ENCODE measurements around the gene CNTN1. TPM values are rescaled to one million over a fixed set of nuclear protein-coding genes. Genes with fewer than 3 reads are reported as not detected.

CNTN1 gene
- total RNA-seq, 2 donors from 2014 or later: 0.61 to 3.1 TPM

DNA sequence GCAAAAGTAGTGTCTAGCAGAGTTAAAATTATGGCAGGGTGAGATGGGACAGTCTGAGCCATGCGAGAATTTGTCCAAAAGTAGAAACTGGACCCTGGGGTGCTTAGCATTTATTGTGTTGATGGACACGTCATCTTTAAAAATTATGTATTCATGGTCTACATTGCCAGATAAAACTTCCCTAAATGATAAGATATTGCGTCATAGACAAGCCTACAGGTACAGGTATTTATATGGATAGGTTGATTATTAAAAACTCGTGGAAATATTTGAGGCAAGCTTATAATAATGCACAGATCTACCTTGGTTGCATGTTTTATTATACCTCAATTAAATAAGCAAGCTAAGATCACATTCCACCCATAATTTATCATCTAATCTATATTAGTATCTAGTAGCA is 299.9 kb downstream of the CNTN1 start:
- ATAC-seq (no peak), DNase-seq (no peak)
- intact Hi-C loops (cut with DNase I, micrococcal nuclease): no loop called here

GRCh38 chr12:40992674-40993073 is 300.4 kb downstream of the CNTN1 start:
- intact Hi-C loops (cut with DNase I, micrococcal nuclease): no loop called here
- ATAC-seq (no peak), DNase-seq (no peak)

GRCh38 chr12:40993158-40993557 is 300.9 kb downstream of the CNTN1 start:
- ATAC-seq (no peak), DNase-seq (no peak)
- intact Hi-C loops (cut with DNase I, micrococcal nuclease): no loop called here

DNA sequence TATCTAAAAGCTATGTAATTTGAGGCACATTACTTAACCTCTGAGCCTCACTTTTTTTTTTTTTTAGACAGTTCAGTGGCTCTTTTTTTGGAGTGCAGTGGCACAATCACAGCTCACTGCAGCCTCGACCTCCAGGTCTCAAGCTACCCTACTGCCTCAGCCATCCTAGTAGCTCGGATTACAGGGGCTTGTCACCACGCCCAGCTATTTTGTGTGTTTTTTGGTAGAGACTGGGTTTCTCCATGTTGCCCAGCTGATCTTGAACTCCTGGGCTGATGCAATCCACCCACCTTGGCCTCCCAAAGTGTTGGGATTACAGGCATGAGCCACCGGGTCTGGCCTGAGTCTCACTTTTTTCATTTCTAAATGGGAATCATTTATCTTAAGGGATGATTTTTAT is 303.9 kb downstream of the CNTN1 start:
- no peak for ATAC-seq
- no peak for DNase-seq
- intact Hi-C loops (cut with DNase I, micrococcal nuclease): no loop called here

DNA sequence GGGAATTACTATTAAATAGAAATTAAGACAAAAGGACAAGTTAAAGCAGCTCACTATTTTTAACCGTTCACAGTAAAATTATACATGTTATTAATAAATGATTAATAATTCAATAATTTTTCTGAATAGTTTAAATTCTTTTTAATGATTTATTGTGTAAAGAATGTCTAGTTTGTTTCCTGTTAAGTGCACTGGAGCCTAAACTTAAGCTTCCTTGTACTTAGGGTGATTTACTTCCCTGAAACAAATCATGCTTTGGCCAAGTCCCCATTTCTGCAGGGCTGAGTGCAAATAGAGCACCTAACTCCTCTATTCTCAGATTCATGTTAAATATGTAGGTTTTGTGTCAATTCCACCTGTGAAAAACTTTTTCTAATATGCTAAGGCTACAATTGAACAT is 307.0 kb downstream of the CNTN1 start:
- no peak for ATAC-seq
- DNase-seq: no peak
- intact Hi-C loops (cut with DNase I, micrococcal nuclease): no loop called here

DNA sequence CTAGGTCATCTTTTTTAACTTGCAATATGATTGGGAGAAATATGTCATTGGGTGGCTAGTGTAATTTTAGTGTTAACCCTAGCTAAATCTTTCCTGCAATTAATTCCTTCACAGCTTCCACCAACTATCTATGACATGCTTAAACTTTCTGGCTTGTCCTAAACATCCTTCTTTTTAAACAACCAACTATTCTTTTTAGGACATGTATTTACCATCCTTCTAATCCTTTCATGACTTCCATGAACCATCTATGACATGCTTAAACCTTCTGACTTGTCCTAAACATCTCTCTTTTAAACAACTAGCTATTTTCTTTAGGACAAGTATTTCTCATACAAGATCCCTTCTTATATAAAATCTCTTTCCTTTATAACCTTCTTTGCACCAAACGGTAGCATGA is 316.2 kb downstream of the CNTN1 start:
- intact Hi-C loops (cut with DNase I, micrococcal nuclease): no loop called here
- DNase-seq: no peak
- no peak for ATAC-seq

DNA sequence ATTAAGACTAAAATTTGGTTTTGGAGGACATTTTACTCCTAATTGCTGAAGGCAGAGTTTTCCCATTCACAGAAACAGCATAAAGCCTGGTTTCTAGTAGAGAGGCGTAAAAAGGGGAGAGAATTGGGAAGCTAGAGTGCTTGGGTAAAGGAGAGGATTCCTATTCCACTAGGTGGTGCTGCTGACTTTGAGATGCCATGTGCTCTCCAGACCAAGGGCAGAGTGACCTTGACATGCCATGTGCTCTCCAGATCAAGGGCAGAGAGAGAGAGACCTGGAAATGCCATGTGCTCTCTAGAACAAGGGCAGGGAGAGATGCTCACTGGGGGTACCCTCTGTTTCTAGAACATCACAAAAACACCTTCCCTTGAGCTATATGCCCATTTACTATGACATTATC is 319.7 kb downstream of the CNTN1 start:
- no peak for DNase-seq

DNA sequence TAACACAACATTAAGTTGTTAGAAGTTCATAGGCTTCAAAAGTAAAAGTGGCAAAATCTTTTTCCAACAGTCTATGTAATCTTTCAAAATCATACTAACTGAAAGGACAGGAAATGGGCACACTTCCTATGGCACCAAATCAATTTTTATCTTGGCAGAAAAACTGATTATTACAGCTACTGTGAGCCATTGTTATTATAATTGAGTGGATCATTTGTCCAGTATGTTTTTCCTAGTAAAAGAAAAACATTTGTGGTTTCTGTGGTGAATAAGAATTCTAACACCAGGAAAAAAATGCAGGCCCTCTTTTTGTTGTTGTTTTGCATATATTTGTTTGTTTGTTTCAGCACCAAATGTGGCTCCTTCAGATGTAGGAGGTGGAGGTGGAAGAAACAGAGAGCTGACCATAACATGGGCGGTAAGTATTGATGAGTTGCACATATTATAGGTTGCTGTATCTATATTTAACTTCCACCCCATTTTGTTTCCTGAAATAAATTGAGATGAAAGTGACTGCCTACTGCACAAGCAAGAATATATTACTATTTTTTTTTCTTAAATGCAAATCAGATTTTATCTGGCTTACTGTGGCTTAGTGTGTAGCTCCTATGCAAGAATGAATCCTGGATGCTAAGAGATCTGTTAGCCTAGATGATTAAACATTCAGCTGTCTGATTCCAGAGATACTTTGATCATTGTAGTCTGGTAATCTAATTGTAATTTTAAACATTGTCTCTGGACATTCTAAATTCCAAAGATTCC is 321.8 kb downstream of the CNTN1 start:
- ATAC-seq: no peak
- no peak for DNase-seq

More for the DNA sequence above, 319.7 kb downstream of the CNTN1 start:
- intact Hi-C loops (cut with DNase I, micrococcal nuclease): no loop called here
- no peak for ATAC-seq

GRCh38 chr12:41014643-41015020 is 322.4 kb downstream of the CNTN1 start:
- DNase-seq (no peak), ATAC-seq (no peak)
- intact Hi-C loops (cut with DNase I, micrococcal nuclease): no loop called here

More for the DNA sequence above, 321.8 kb downstream of the CNTN1 start:
- intact Hi-C loops (cut with DNase I, micrococcal nuclease): no loop called here

DNA sequence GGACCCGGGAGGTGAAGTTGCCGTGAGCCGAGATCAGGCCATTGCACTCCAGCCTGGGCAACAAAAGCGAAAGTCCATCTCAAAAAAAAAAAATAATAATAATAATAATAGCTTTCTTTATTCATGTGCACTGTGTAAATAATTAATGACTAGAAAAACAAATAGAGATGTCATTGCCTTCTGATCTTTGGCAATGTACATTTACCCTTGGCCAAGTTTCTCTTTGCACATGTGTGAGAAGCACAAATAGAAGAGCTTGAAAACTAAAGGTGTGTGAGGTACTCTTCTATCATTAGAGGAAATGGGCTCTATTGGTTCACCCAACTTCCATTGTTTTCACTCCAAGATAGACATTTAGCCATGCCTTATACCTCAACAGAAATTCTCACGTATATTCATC is 325.8 kb downstream of the CNTN1 start:
- intact Hi-C loops (cut with DNase I, micrococcal nuclease): no loop called here
- ATAC-seq: no peak

DNA sequence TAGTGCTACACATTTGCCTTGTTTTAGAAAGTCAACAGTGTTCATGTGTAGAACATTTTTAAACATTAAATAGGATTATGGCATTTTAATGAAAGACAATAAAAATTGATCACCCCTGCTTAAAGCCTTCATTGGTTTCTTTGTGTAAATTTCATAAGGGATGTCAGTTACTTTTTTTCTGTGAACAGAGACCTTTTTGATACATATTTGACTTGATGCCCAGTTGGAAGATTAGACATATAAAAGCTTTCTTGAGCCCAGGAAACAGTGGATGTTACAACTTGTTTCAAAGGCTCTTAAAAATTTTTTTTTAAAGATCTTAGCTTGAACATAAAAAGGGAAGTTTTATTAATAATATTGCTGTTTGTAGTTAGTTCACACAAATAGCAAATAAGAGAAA is 327.2 kb downstream of the CNTN1 start:
- ATAC-seq (no peak), DNase-seq (no peak)
- intact Hi-C loops (cut with DNase I, micrococcal nuclease): no loop called here

More for the DNA sequence above, 325.8 kb downstream of the CNTN1 start:
- no peak for DNase-seq

GRCh38 chr12:41023836-41024235 is 331.6 kb downstream of the CNTN1 start:
- no peak for ATAC-seq
- DNase-seq: no peak
- intact Hi-C loops (cut with DNase I, micrococcal nuclease): no loop called here

DNA sequence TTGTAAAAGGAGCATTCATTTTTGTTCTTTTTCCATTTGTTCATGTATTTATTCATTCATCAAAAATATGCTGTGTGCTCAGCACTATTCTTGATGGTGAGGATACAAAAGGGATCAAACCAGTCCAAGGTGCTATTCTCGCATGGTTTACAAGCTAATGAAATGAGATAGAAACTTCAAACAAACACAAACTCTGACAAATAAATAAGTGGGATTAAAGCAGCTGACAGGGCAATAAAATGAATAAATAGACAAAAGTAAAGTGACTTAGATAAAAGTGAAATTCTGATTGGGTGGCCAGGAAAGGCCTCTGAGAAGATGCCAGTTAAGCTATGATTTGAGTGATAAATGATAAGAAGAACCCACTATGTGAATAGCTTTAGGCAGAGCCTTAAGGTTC is 333.9 kb downstream of the CNTN1 start:
- ATAC-seq (no peak), DNase-seq (no peak)
- intact Hi-C loops (cut with DNase I, micrococcal nuclease): no loop called here

GRCh38 chr12:41032386-41032785 is 340.1 kb downstream of the CNTN1 start:
- no peak for DNase-seq
- no peak for ATAC-seq
- intact Hi-C loops (cut with DNase I, micrococcal nuclease): no loop called here

DNA sequence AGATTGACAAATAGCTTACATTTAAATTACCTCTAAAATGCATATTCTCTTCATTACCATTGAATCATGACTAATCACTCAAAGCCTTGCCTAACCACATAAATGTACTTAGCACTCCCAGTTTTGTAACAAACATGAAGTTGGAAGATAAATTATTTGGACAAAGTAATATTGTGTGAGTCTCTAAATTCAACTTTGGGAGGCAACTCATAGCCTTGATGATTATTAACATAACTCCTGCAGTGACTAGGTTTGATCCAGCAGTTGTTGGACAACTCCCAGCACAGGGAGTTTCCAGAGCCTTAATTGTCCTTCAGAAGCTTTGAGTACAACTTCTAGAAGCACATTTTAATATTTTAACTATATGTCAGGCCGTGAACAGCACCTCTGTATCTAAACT is 342.4 kb downstream of the CNTN1 start:
- no peak for DNase-seq
- intact Hi-C loops (cut with DNase I, micrococcal nuclease): no loop called here

DNA sequence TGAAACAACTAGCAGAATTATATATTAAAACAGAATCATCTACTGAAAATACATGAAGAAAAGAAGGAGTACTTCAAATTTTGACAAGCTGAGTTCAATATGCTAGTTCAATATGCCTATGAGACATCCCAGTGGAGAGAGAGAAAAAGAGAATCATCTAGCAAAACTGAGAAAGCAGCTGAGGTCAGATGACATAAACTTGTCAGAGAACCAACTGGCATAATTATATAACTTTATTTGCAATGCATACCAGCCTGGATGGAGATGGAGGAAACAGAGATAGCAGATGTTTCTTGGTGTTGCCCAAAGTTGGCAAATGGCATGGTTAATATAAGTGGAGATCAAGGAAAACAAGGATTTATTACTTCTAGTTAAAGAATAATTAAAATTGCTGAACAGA is 347.2 kb downstream of the CNTN1 start:
- intact Hi-C loops (cut with DNase I, micrococcal nuclease): no loop called here
- DNase-seq (no peak), ATAC-seq (no peak)

More for the DNA sequence above, 342.4 kb downstream of the CNTN1 start:
- no peak for ATAC-seq

DNA sequence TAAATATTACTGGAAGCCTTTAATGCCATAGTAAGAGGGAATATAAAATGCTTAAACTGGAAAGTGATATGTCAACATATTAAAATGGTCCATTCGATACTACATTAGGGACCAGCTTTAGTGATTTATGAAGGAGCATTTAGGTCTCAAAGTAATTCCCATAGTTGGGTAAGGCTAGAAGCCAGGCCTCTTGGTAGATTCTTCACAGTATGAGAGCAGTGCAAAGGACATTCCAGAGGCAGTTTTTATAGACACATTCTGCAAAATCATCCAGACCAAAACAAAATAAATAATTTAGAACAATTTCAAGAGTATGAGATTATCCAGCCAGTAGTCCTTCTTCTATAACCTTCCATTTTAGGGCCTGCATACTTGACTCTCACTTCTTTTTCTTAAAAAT is 353.3 kb downstream of the CNTN1 start:
- intact Hi-C loops (cut with DNase I, micrococcal nuclease): no loop called here
- DNase-seq: no peak
- ATAC-seq: no peak

- ATAC-seq (no peak), DNase-seq (no peak)
- intact Hi-C loops (cut with DNase I, micrococcal nuclease): no loop called here
Measured at GRCh38 chr12:41049033-41049432, 356.8 kb downstream of the CNTN1 start.

- DNase-seq (no peak), ATAC-seq (no peak)
- intact Hi-C loops (cut with DNase I, micrococcal nuclease): no loop called here
Measured at GRCh38 chr12:41051954-41052353, 359.7 kb downstream of the CNTN1 start.

DNA sequence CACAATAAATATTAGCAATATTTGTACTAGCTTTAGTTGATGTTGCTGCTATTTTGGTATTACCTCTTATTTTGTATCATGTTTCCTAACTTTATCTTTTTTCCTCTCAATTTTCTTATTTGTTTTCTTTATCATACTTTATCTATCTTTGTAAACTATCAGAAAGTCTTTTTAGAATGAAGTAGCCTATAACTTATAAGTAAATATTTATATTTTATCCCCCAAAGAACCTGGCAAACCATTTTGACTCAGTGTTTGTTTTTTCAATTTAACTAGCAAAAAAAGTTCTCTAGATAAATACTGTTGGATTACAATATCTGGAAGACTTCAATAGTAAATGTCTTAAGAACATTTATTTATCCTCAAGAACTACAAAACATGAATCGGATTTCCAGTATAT is 360.2 kb downstream of the CNTN1 start:
- ATAC-seq: no peak
- intact Hi-C loops (cut with DNase I, micrococcal nuclease): no loop called here
- DNase-seq: no peak

- DNase-seq (no peak), ATAC-seq (no peak)
- intact Hi-C loops (cut with DNase I, micrococcal nuclease): no loop called here
Measured at GRCh38 chr12:41053046-41053445, 360.8 kb downstream of the CNTN1 start.

All from left colon (tissue), 2 donors.